ENCODE measurements around the gene PTPRM.

DNA sequence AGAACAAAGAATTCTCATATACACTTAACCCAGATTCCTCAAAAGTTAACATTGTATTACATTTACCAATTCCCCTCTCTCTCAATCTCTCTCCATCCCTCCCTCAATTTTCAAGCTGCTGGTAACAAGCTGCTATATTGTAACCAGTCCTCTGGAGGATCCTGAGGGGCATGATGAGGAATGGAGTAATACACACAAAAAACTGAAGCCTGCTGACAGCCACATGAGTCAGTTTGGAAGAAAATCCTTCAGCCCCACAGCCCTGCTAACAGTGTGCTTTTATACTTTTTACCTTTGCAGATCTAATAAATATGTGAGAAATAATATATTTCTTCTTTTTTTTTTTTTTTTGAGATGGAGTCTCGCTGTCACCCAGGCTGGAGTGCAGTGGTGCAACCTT, 876.4 kb downstream of the PTPRM start:
- TF ChIP-seq CTCF (IDR thresholded peaks at IDR 0.05; ENCODE audit: low read depth, low read length, missing input control) (no peak), RXRA (IDR thresholded peaks at IDR 0.05) (no peak), RAD21 (IDR thresholded peaks at IDR 0.05) (no peak), JUND (IDR thresholded peaks at IDR 0.05) (no peak), NR2F2 (IDR thresholded peaks at IDR 0.05) (no peak), MAX (IDR thresholded peaks at IDR 0.05) (no peak), YY1 (IDR thresholded peaks at IDR 0.05) (no peak), SP1 (IDR thresholded peaks at IDR 0.05) (no peak)
- TF ChIP-seq, protein P1, sequence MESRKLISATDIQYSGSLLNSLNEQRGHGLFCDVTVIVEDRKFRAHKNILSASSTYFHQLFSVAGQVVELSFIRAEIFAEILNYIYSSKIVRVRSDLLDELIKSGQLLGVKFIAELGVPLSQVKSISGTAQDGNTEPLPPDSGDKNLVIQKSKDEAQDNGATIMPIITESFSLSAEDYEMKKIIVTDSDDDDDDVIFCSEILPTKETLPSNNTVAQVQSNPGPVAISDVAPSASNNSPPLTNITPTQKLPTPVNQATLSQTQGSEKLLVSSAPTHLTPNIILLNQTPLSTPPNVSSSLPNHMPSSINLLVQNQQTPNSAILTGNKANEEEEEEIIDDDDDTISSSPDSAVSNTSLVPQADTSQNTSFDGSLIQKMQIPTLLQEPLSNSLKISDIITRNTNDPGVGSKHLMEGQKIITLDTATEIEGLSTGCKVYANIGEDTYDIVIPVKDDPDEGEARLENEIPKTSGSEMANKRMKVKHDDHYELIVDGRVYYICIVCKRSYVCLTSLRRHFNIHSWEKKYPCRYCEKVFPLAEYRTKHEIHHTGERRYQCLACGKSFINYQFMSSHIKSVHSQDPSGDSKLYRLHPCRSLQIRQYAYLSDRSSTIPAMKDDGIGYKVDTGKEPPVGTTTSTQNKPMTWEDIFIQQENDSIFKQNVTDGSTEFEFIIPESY (IDR thresholded peaks at IDR 0.05): no peak
- TF ChIP-seq, protein P2, sequence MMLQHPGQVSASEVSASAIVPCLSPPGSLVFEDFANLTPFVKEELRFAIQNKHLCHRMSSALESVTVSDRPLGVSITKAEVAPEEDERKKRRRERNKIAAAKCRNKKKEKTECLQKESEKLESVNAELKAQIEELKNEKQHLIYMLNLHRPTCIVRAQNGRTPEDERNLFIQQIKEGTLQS (IDR thresholded peaks at IDR 0.05): no peak
- TF ChIP-seq, protein P3, sequence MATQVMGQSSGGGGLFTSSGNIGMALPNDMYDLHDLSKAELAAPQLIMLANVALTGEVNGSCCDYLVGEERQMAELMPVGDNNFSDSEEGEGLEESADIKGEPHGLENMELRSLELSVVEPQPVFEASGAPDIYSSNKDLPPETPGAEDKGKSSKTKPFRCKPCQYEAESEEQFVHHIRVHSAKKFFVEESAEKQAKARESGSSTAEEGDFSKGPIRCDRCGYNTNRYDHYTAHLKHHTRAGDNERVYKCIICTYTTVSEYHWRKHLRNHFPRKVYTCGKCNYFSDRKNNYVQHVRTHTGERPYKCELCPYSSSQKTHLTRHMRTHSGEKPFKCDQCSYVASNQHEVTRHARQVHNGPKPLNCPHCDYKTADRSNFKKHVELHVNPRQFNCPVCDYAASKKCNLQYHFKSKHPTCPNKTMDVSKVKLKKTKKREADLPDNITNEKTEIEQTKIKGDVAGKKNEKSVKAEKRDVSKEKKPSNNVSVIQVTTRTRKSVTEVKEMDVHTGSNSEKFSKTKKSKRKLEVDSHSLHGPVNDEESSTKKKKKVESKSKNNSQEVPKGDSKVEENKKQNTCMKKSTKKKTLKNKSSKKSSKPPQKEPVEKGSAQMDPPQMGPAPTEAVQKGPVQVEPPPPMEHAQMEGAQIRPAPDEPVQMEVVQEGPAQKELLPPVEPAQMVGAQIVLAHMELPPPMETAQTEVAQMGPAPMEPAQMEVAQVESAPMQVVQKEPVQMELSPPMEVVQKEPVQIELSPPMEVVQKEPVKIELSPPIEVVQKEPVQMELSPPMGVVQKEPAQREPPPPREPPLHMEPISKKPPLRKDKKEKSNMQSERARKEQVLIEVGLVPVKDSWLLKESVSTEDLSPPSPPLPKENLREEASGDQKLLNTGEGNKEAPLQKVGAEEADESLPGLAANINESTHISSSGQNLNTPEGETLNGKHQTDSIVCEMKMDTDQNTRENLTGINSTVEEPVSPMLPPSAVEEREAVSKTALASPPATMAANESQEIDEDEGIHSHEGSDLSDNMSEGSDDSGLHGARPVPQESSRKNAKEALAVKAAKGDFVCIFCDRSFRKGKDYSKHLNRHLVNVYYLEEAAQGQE (IDR thresholded peaks at IDR 0.05): no peak
